Measurements from ENCODE around the gene TMEM45A. TPM values are rescaled to one million over a fixed set of nuclear protein-coding genes. Genes with fewer than 3 reads are reported as not detected.

Gene TMEM45A
- total and polyA plus RNA-seq, 2 donors (not counting 3 experiments of a cell fraction or from before 2014, with no cell fraction given) = 5.6 to 8.6 TPM

DNA sequence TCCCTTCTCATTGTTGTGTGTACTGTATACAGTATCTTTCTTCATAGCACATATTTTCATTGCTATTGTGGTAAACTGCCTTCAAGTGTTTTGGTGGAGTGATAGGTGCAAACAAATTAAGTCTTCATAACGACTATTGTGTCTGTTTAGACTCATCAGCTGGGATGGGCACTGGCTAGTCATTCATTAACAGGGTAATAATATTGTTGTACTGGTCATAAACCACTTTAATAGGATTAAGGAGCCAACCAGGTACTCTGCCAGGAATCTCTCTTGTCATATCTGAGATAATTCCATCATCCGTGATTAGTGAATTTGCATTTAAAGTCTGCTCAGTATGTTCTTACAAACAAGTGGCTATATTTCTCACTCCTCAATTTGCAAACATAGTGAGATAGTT lies 10.2 kb upstream of the TMEM45A start:
- H3K4me2 ChIP-seq (ENCODE audit: insufficient read depth, low read length) = no peak overlapping the region
- no peak for FAIRE-seq
- ChIA-PET POLR2A (no interaction called here), CTCF (interaction anchor here (0.8 to 1.3 kb wide), 2 partner anchors 11 to 20 kb away, joined by 3 to 8 read pairs; no protein-coding TSS in a partner anchor)
- H2AFZ ChIP-seq (ENCODE audit: low read depth, low read length) = no peak overlapping the region
- no peak overlapping the region for H3K27ac ChIP-seq (ENCODE audit: insufficient read depth, low read depth, low read length)
- dilution Hi-C loops (cut with MboI; ENCODE audit: extremely low pct_ligation_motif_present, low sequenced_read_pairs) (no loop called here), intact Hi-C loops (cut with micrococcal nuclease) (no loop called here)
- BruUV-seq (replicated peaks) = no TSS peak
- H3K79me2 ChIP-seq (ENCODE audit: control insufficient read depth, insufficient read depth, low read length) = no peaks in the 10 kb centered on the region
- no peak for DNase-seq (ENCODE audit: low read depth, low spot score)
- no peak overlapping the region for H3K9ac ChIP-seq (replicated peaks; ENCODE audit: extremely low read depth, insufficient read depth, low read length)
- no peaks in the 10 kb centered on the region for H3K9me1 ChIP-seq (replicated peaks; ENCODE audit: control insufficient read depth, extremely low read depth, insufficient read depth, low read length)
- TF ChIP-seq FOS (IDR thresholded peaks at IDR 0.05; ENCODE audit: borderline replicate concordance, insufficient read depth, low read length) (no peak), POLR2A (IDR thresholded peaks at IDR 0.05; ENCODE audit: low read depth, low read length) (no peak), JUN (IDR thresholded peaks at IDR 0.05; ENCODE audit: borderline replicate concordance, insufficient read depth, insufficient read length, low read depth) (no peak), EZH2 (IDR thresholded peaks at IDR 0.05; ENCODE audit: borderline replicate concordance, low read depth, low read length, severe bottlenecking) (no peak), CTCF (IDR thresholded peaks at IDR 0.05; ENCODE audit: extremely low read depth in 1 of 2, insufficient read depth in 1 of 2, low read depth in 1 of 2, low read length in 2 of 2) (no peak), GATA2 (IDR thresholded peaks at IDR 0.05; ENCODE audit: insufficient read depth, insufficient read length, low read depth, low read length) (no peak), POLR2AphosphoS5 (IDR thresholded peaks at IDR 0.05; ENCODE audit: insufficient read depth, low read depth, low read length) (no peak), MAX (IDR thresholded peaks at IDR 0.05; ENCODE audit: insufficient read depth, insufficient read length) (no peak), MYC (IDR thresholded peaks at IDR 0.05; ENCODE audit: low read depth, low read length) (no peak)
- peaks cover 16 to 24% of the 10 kb centered on the region in 2 experiments for H3K27me3 ChIP-seq (ENCODE audit: control insufficient read depth in 2 of 2, insufficient read depth in 2 of 2, low read length in 2 of 2)
- H4K20me1 ChIP-seq (replicated peaks; ENCODE audit: control insufficient read depth, extremely low read depth, insufficient read depth, low read length) = no peaks in the 10 kb centered on the region
- H3K36me3 ChIP-seq (ENCODE audit: control insufficient read depth in 2 of 2, extremely low read depth in 1 of 2, insufficient read depth in 2 of 2, low read length in 2 of 2) = no peaks in the 10 kb centered on the region
- H3K4me3 ChIP-seq (replicated peaks in 1 of 3; ENCODE audit: insufficient read depth in 1 of 3, low read depth in 1 of 3, low read length in 3 of 3) = no peak overlapping the region
- H3K4me1 ChIP-seq (ENCODE audit: control insufficient read depth, extremely low read depth, insufficient read depth, low read length) = no peaks in the 10 kb centered on the region
- H3K9me3 ChIP-seq (replicated peaks; ENCODE audit: control insufficient read depth, insufficient read depth, low read length) = no peaks in the 10 kb centered on the region
